ENCODE measurements around the gene ST6GALNAC2. TPM values are rescaled to one million over a fixed set of nuclear protein-coding genes. Genes with fewer than 3 reads are reported as not detected.

The ST6GALNAC2 gene
- total RNA-seq, 2 donors from 2014 or later: 21.0 to 23.1 TPM

- no peaks in the 10 kb centered on the region for H3K36me3 ChIP-seq
- no peak for DNase-seq (ENCODE audit: low spot score)
- H3K4me1 ChIP-seq (replicated peaks): no peaks in the 10 kb centered on the region
- peak overlapping the region; percentile 32 to 38 for H3K27ac ChIP-seq
- no peak overlapping the region for H3K4me3 ChIP-seq
- intact Hi-C loops (cut with DNase I): no loop called here
- WGBS: 26% methylated on average over 2 of the region's 2 CpGs
- no peaks in the 10 kb centered on the region for H3K27me3 ChIP-seq (replicated peaks; ENCODE audit: insufficient read depth)
- no peaks in the 10 kb centered on the region for H3K9me3 ChIP-seq
- TF ChIP-seq POLR2AphosphoS5 (IDR thresholded peaks at IDR 0.05): no peak
- no peak for TF ChIP-seq POLR2A (IDR thresholded peaks at IDR 0.05)
- no peak for TF ChIP-seq CTCF (IDR thresholded peaks at IDR 0.05)
These were observed 12.4 kb upstream of the ST6GALNAC2 start for GRCh38 chr17:76598004-76598439.

DNA sequence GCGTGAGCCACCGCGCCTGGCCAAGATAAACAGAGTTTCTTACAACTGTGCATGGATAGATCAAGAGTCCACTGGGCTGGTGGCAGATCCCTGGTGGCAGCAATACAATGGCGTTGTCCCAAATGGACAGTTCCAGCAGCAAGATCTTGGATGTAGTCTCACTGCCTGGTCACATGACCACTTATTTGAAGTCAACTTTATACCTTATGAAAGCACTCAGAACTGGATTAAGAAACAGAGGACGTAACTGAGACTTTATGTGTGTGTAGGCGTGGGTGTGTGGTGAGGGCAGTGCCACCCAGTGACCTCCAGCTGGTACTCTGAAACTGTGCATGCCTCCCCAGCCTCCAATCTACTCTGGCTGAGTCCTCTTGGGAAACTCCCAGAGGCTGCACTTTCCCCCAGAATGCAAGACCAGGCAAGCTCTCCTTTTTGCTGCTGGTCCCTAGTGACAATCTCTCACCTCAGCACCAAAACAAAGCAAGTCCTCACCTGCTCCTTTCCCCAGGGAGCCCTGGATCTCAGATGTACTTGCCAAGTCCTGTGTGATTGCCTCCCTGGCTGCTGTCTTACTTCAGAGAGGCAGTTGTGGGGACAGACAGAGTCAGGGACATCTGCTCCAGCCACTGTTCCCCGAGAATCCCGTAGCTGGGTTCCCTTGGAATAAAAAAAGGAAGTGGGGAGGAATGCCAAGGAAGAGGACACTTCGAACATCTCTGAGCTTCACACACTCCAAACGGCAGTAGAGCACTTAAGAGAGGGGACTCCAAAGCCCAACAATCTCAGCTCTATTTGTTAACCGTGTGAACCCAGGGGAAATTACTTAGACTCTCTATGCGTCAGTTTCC lies 11.7 kb upstream of the ST6GALNAC2 start:
- peak overlapping the region; percentile 32 to 38 for H3K27ac ChIP-seq
- no peak overlapping the region for H3K4me3 ChIP-seq
- intact Hi-C loops (cut with DNase I): no loop called here
- no peaks in the 10 kb centered on the region for H3K4me1 ChIP-seq (replicated peaks)
- TF ChIP-seq POLR2A (IDR thresholded peaks at IDR 0.05) (no peak), POLR2AphosphoS5 (IDR thresholded peaks at IDR 0.05) (peak; percentile 69)
- H3K9me3 ChIP-seq: no peaks in the 10 kb centered on the region
- H3K27me3 ChIP-seq (replicated peaks; ENCODE audit: insufficient read depth): no peaks in the 10 kb centered on the region
- H3K36me3 ChIP-seq: no peaks in the 10 kb centered on the region
- 40% methylated on average over 12 of the region's 12 CpGs for WGBS
- peak; percentile 79 for DNase-seq (ENCODE audit: low spot score)

GRCh38 chr17:76594690-76595089 lies 9.0 kb upstream of the ST6GALNAC2 start:
- no peaks in the 10 kb centered on the region for H3K9me3 ChIP-seq
- no peaks in the 10 kb centered on the region for H3K36me3 ChIP-seq
- no peaks in the 10 kb centered on the region for H3K27me3 ChIP-seq (replicated peaks; ENCODE audit: insufficient read depth)
- no peak for DNase-seq (ENCODE audit: low spot score)
- no peaks in the 10 kb centered on the region for H3K4me1 ChIP-seq (replicated peaks)
- WGBS: 93% methylated on average over 3 of the region's 3 CpGs
- intact Hi-C loops (cut with DNase I): no loop called here
- TF ChIP-seq CTCF (IDR thresholded peaks at IDR 0.05) (no peak), POLR2A (IDR thresholded peaks at IDR 0.05) (no peak), POLR2AphosphoS5 (IDR thresholded peaks at IDR 0.05) (no peak)
- H3K4me3 ChIP-seq: no peak overlapping the region
- H3K27ac ChIP-seq: no peak overlapping the region

- DNase-seq (ENCODE audit: low spot score): no peak
- intact Hi-C loops (cut with DNase I): no loop called here
- TF ChIP-seq POLR2AphosphoS5 (IDR thresholded peaks at IDR 0.05): no peak
- Histone ChIP-seq H3K4me1 (replicated peaks) (no peaks in the 10 kb centered on the region), H3K4me3 (no peak overlapping the region), H3K9me3 (no peaks in the 10 kb centered on the region), H3K27ac (no peak overlapping the region), H3K27me3 (replicated peaks; ENCODE audit: insufficient read depth) (no peaks in the 10 kb centered on the region), H3K36me3 (no peaks in the 10 kb centered on the region)
- 75% methylated on average over 4 of the region's 4 CpGs for WGBS
These were observed 8.3 kb upstream of the ST6GALNAC2 start for GRCh38 chr17:76593959-76594358.

- TF ChIP-seq CTCF (IDR thresholded peaks at IDR 0.05): peak in 1 of 4 experiments; percentile 40
- TF ChIP-seq POLR2AphosphoS5 (IDR thresholded peaks at IDR 0.05): no peak
- TF ChIP-seq POLR2A (IDR thresholded peaks at IDR 0.05): no peak
- WGBS: 76% methylated on average over 8 of the region's 8 CpGs
- Histone ChIP-seq H3K27me3 (replicated peaks; ENCODE audit: insufficient read depth) (no peaks in the 10 kb centered on the region), H3K36me3 (no peaks in the 10 kb centered on the region), H3K4me3 (no peak overlapping the region), H3K9me3 (no peaks in the 10 kb centered on the region), H3K4me1 (replicated peaks) (no peaks in the 10 kb centered on the region), H3K27ac (no peak overlapping the region)
- DNase-seq (ENCODE audit: low spot score): no peak
- intact Hi-C loops (cut with DNase I): no loop called here
These were observed 7.7 kb upstream of the ST6GALNAC2 start for GRCh38 chr17:76593384-76593826.

DNA sequence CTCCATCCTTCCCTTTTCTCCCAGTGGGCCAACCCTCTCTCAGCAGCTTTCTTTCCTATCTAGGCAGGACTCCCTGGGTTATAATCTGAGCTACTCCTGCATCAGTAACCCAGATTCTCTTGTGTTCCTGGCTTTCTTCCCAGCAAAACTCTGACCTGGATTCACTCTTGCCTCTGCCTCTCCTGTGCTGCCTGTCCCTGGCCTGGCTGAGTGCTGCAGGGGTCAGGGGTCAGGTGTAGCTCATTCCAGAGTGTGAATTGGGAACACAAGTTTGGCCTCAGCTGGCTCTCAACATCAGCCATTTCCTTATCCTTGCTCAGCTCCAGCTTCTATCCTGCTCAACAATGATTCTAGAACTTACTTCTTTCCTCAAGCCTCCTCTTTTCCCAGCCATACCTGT lies 2.5 kb upstream of the ST6GALNAC2 start:
- Histone ChIP-seq H3K9me3 (no peaks in the 10 kb centered on the region), H3K27ac (no peak overlapping the region), H3K4me3 (no peak overlapping the region), H3K36me3 (no peaks in the 10 kb centered on the region), H3K4me1 (replicated peaks) (no peaks in the 10 kb centered on the region), H3K27me3 (replicated peaks; ENCODE audit: insufficient read depth) (no peaks in the 10 kb centered on the region)
- intact Hi-C loops (cut with DNase I): no loop called here
- DNase-seq (ENCODE audit: low spot score): no peak
- TF ChIP-seq POLR2AphosphoS5 (IDR thresholded peaks at IDR 0.05) (no peak), CTCF (IDR thresholded peaks at IDR 0.05) (no peak), POLR2A (IDR thresholded peaks at IDR 0.05) (no peak)
